Thymus (tissue), 11 donors: Measurements from ENCODE around the gene IL2RG. TPM values are rescaled to one million over a fixed set of nuclear protein-coding genes. Genes with fewer than 3 reads are reported as not detected.

Experiments used
- DNase-seq, 9 donors: peaks; one replicate each; pipeline ENCODE4 v3.0.0-alpha.2; 2013; ENCODE audit warnings: low spot score in 9 of 9, low read depth in 6 of 9, missing footprints in 1 of 9
- H3K27ac ChIP-seq, 2 donors: one replicate each; pipeline ENCODE4 v1.5.1; 2013; ENCODE audit warnings: control low read depth in 1 of 2, low read depth in 1 of 2, low read length in 1 of 2, mild to moderate bottlenecking in 1 of 2, moderate library complexity in 1 of 2
- H3K27me3 ChIP-seq, 2 donors: one replicate each; pipeline ENCODE4 v1.5.1; 2013; ENCODE audit warnings: low read length in 1 of 2; ENCODE audit not compliant: control insufficient read depth in 2 of 2, insufficient read depth in 1 of 2
- H3K36me3 ChIP-seq, 2 donors: one replicate each; pipeline ENCODE4 v1.5.1; 2013; ENCODE audit warnings: low read length in 1 of 2, mild to moderate bottlenecking in 1 of 2, moderate library complexity in 1 of 2; ENCODE audit not compliant: control insufficient read depth in 2 of 2, insufficient read depth in 2 of 2
- H3K4me1 ChIP-seq, 2 donors: one replicate each; pipeline ENCODE4 v1.5.1; 2013; ENCODE audit warnings: low read length in 2 of 2; ENCODE audit not compliant: control insufficient read depth in 2 of 2, insufficient read depth in 2 of 2
- H3K4me3 ChIP-seq, 2 donors: one replicate each; pipeline ENCODE4 v1.5.1; 2013; ENCODE audit warnings: low read length in 2 of 2, control low read depth in 1 of 2, mild to moderate bottlenecking in 1 of 2
- H3K9me3 ChIP-seq, 2 donors: one replicate each; pipeline ENCODE4 v1.5.1; 2013; ENCODE audit warnings: low read length in 1 of 2, mild to moderate bottlenecking in 1 of 2; ENCODE audit not compliant: control insufficient read depth in 2 of 2, insufficient read depth in 1 of 2
- WGBS: extraction: QIAGEN DNeasy Blood & Tissue Kit; methylation state at CpG from one replicate; pipeline ENCODE4 v1.1.7; 2013; 5-methylcytosine and 5-hydroxymethylcytosine counted together
- polyA plus RNA-seq: library from polyadenylated mRNA; stranded (reverse); fragments of 200-250 nt; gene quantifications from one replicate; pipeline ENCODE4 v1.2.3, GENCODE V29; 2013
- total RNA-seq: library from RNA; stranded (reverse); fragments of 120-200 nt; gene quantifications from one replicate; pipeline ENCODE4 v1.2.4, GENCODE V29; 2013
- donor health status: healthy.

The IL2RG gene
- total and polyA plus RNA-seq, 2 donors = 91.6 to 197 TPM

DNA sequence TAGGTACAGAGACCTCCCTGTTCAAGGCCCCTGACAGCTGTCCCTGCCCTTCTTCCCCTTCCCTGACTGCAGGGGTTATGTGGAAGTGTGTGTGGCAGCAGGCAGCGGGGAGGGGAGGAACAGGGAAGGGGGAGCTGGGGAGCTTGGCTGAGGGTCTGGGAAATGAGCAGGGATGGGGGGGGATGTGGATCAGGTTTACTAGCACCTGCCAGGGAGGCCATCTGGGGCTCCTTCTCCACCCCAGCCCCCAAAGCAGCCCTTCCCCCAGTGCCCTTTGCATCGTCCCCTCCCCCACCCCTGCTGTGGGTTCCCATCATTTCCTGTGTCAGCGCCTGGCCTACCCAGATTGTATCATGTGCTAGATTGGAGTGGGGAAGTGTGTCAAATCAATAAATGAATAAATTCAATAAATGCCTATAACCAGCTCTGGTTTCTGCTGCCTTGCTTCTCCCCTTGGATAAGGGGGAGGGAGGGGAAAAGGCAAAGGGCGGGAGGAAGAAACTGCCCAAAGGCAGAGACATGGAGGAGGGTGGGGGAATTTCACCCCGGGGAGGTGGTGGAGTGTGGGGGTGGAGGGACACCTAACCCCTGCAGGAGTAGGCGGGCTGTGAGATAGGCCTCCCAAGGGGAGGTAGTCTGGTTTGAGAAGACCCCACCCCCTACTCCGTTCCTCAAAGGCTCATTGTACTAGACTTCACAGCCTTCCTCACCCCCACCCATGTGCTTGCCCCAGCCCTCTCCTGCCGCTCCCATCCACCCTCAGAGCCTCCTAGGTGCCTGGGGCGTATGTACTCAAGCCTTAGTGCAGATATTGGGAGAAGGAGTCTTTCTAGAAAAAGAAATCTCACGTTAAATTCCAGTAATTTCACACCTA is 8.0 kb downstream of the IL2RG start:
- WGBS = 5% methylated on average over 10 of the region's 10 CpGs
- Histone ChIP-seq H3K27me3 (peaks cover 0 to 3% of the 10 kb centered on the region in 2 donors), H3K9me3 (no peaks in the 10 kb centered on the region), H3K36me3 (peaks cover 13 to 26% of the 10 kb centered on the region in 2 donors), H3K27ac (peak overlapping the region; percentile 92 to 93), H3K4me1 (peaks cover 15 to 90% of the 10 kb centered on the region in 2 donors), H3K4me3 (peak overlapping the region; percentile 48 to 70)
- peak in 5 of 9 donors; percentile 61 to 91 (median 78) for DNase-seq

DNA sequence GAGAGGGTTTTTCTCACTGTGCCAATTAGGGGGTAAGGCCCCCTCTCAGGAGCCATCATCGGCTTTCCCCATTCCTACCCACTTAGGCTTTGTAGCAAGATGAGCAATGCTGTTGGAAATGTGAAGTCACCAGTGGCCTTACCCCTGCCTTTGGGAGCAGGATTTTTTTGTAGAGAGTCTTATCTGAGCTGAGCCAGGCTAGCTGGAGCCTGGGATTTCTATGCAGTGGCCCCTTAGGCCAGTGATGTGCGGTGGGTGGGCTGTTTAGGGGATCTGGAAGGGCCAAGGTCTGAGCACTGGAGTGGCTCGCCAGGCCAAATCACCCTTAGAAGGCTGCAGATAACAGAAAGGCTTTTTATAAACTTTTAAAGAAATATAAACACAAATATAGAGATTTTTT is 9.1 kb downstream of the IL2RG start:
- Histone ChIP-seq H3K4me1 (peaks cover 15 to 88% of the 10 kb centered on the region in 2 donors), H3K27ac (peak overlapping the region; percentile 60 to 93), H3K9me3 (no peaks in the 10 kb centered on the region), H3K4me3 (no peak overlapping the region), H3K27me3 (peaks cover 0 to 3% of the 10 kb centered on the region in 2 donors), H3K36me3 (peaks cover 6 to 16% of the 10 kb centered on the region in 2 donors)
- DNase-seq = no peak
- 95% methylated on average over 3 of the region's 3 CpGs for WGBS

DNA sequence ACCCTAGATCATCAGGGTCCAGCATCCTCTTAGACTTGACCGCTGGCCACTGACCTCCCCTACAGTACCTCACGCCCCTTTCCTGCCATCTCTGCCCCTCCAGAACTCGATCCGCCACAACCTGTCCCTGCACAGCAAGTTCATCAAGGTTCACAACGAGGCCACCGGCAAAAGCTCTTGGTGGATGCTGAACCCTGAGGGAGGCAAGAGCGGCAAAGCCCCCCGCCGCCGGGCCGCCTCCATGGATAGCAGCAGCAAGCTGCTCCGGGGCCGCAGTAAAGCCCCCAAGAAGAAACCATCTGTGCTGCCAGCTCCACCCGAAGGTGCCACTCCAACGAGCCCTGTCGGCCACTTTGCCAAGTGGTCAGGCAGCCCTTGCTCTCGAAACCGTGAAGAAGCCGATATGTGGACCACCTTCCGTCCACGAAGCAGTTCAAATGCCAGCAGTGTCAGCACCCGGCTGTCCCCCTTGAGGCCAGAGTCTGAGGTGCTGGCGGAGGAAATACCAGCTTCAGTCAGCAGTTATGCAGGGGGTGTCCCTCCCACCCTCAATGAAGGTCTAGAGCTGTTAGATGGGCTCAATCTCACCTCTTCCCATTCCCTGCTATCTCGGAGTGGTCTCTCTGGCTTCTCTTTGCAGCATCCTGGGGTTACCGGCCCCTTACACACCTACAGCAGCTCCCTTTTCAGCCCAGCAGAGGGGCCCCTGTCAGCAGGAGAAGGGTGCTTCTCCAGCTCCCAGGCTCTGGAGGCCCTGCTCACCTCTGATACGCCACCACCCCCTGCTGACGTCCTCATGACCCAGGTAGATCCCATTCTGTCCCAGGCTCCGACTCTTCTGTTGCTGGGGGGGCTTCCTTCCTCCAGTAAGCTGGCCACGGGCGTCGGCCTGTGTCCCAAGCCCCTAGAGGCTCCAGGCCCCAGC is 10.5 kb downstream of the IL2RG start:
- Histone ChIP-seq H3K9me3 (no peaks in the 10 kb centered on the region), H3K27ac (peak overlapping the region in 1 of 2 donors; percentile 69), H3K27me3 (peaks cover 0 to 8% of the 10 kb centered on the region in 2 donors), H3K36me3 (peaks cover 4 to 9% of the 10 kb centered on the region in 2 donors), H3K4me1 (peaks cover 12 to 80% of the 10 kb centered on the region in 2 donors), H3K4me3 (no peak overlapping the region)
- WGBS = 87% methylated on average over 31 of the region's 31 CpGs
- DNase-seq = peak in 2 of 9 donors; percentile 42 to 68

DNA sequence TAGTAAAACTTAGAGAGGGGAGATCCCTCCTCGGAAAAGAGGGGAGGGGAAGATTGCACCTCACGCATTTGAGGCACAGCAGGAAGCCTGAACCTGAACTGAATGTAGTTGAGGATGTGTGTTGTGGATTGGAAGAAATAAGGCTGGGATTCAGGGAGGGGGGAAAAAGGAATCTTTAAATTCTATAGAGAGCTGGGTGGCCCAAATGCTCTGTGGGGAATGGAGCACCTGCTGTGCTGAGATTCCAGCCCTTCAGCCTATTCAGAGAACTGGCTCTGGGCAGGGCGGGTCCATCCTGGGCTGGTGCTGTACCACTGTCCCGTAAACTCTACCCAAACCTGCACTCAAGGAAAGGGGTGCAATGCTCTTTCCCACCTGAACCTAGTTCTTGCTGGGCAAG is 11.6 kb downstream of the IL2RG start:
- Histone ChIP-seq H3K9me3 (no peaks in the 10 kb centered on the region), H3K4me3 (no peak overlapping the region), H3K27me3 (peaks cover 0 to 8% of the 10 kb centered on the region in 2 donors), H3K27ac (no peak overlapping the region), H3K36me3 (peaks cover 4 to 8% of the 10 kb centered on the region in 2 donors), H3K4me1 (peaks cover 12 to 69% of the 10 kb centered on the region in 2 donors)
- no peak for DNase-seq
- 98% methylated on average over 4 of the region's 4 CpGs for WGBS

DNA sequence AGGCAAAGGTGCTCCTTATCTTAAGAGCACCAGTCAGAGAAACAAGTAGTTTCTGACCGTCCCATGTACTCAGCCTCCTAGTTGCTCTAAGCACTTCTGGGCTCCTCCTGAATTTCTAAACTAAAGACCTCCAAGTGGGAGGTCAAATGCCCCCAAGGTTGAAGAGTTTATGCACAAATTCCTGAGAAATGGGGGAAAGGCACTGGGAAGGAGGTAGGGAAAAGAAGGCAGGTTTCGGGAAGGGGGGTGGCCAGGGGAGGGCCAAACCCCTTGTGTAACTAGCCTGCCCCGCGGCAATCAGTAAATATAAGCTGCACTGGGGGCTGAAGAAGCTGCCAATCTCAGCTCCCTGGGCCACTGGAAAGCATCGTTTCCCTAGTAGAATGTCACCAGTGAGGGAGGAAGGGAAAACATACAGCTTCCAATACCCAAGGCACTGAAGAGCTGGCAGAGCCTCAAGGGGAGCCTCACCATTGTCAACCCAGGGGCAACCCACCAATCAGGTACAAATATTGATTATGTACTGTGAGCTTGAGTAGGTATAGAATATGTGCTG is 12.3 kb downstream of the IL2RG start:
- WGBS = 95% methylated on average over 5 of the region's 5 CpGs
- peaks cover 4 to 8% of the 10 kb centered on the region in 2 donors for H3K36me3 ChIP-seq
- H3K4me1 ChIP-seq = peaks cover 12 to 63% of the 10 kb centered on the region in 2 donors
- no peaks in the 10 kb centered on the region for H3K9me3 ChIP-seq
- H3K4me3 ChIP-seq = no peak overlapping the region
- H3K27me3 ChIP-seq = peaks cover 0 to 8% of the 10 kb centered on the region in 2 donors
- no peak overlapping the region for H3K27ac ChIP-seq
- DNase-seq = no peak

DNA sequence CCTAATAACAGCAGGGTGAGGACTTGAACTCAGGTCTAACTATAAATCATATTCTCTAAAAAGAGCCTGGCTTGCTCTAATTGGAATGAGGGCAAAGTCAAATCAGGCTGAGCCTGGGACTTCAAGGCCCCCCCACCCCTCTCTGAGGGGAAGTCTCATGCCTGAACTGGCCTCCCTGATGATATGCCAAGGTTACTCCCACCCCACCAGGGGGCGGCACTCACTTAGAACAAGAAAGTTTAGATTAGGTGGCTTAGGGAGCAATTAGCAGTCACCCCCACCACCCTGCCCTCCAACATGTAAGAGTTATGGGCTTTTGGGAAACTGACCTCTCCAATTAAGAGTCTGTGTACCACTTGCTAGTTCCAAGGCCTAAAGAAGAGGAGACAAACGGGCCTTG is 13.1 kb downstream of the IL2RG start:
- H3K36me3 ChIP-seq = peaks cover 4 to 8% of the 10 kb centered on the region in 2 donors
- H3K27ac ChIP-seq = no peak overlapping the region
- peaks cover 0 to 8% of the 10 kb centered on the region in 2 donors for H3K27me3 ChIP-seq
- H3K4me1 ChIP-seq = peaks cover 12 to 56% of the 10 kb centered on the region in 2 donors
- no peak overlapping the region for H3K4me3 ChIP-seq
- 22% methylated on average over 2 of the region's 2 CpGs for WGBS
- H3K9me3 ChIP-seq = no peaks in the 10 kb centered on the region
- peak in 3 of 9 donors; percentile 63 to 86 (median 68) for DNase-seq

DNA sequence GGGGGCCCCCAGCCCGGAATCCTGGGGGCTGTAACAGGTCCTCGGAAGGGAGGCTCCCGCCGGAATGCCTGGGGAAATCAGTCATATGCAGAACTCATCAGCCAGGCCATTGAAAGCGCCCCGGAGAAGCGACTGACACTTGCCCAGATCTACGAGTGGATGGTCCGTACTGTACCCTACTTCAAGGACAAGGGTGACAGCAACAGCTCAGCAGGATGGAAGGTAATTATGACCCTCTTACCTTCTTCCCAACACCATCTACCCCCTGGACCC is 14.7 kb downstream of the IL2RG start:
- Histone ChIP-seq H3K27me3 (peaks cover 0 to 8% of the 10 kb centered on the region in 2 donors), H3K36me3 (peaks cover 0 to 2% of the 10 kb centered on the region in 2 donors), H3K4me3 (peak overlapping the region; percentile 54 to 63), H3K27ac (no peak overlapping the region), H3K9me3 (no peaks in the 10 kb centered on the region), H3K4me1 (peaks cover 3 to 40% of the 10 kb centered on the region in 2 donors)
- 4% methylated on average over 9 of the region's 9 CpGs for WGBS
- no peak for DNase-seq

DNA sequence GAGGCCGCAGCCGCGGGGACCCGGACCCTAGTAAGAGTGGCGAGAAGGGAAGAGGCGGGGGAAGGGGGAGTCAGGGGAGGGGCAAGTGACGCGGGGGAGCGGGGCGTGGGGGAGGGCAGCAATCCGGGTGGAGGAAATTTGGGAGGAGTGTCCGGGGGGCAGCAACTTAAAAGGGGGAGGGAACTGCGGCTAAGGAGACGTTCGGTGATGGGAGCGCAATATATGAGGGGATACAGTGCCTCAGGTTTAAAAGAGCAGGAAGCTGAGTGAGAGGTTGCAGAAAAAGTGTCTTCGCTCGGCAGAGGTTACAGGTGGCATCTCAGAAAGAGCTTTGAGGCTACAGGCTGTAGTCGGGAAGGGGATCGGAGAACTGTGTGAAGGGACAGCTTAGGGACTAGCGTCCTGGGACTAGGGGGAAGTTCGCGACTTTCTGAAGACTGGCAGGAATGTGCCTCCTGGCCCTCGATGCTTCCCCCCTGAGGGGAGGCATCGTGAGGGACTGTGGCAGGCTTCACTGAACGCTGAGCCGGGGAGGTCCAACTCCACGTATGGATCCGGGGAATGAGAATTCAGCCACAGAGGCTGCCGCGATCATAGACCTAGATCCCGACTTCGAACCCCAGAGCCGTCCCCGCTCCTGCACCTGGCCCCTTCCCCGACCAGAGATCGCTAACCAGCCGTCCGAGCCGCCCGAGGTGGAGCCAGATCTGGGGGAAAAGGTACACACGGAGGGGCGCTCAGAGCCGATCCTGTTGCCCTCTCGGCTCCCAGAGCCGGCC is 15.2 kb downstream of the IL2RG start:
- peaks cover 3 to 35% of the 10 kb centered on the region in 2 donors for H3K4me1 ChIP-seq
- H3K9me3 ChIP-seq = no peaks in the 10 kb centered on the region
- peak in 3 of 9 donors; percentile 57 to 76 (median 61) for DNase-seq
- H3K36me3 ChIP-seq = no peaks in the 10 kb centered on the region
- H3K4me3 ChIP-seq = peak overlapping the region; percentile 54 to 63
- 2% methylated on average over 46 of the region's 46 CpGs for WGBS
- H3K27ac ChIP-seq = peak overlapping the region; percentile 77 to 84
- peaks cover 0 to 8% of the 10 kb centered on the region in 2 donors for H3K27me3 ChIP-seq
